ENCODE results near the gene CDH4. TPM values are rescaled to one million over a fixed set of nuclear protein-coding genes. Genes with fewer than 3 reads are reported as not detected.

CDH4 gene
- total RNA-seq, 1 experiment from 2014 or later: not detected

- H3K4me1 Mint-ChIP-seq (ENCODE audit: low read depth, unreplicated experiment): no peaks in the 10 kb centered on the region
- BruUV-seq (replicated peaks): no TSS peak
- no peaks in the 10 kb centered on the region for H3K27me3 ChIP-seq (replicated peaks; ENCODE audit: control insufficient read depth, insufficient read depth, low read length)
- H3K9me3 Mint-ChIP-seq (ENCODE audit: unreplicated experiment): peaks cover 53% of the 10 kb centered on the region
- no peaks in the 10 kb centered on the region for H3K4me1 ChIP-seq
- CTCF ChIA-PET: interaction anchor here (0.7 kb wide), 1 partner anchor 515 kb away, joined by 3 read pairs; no protein-coding TSS in a partner anchor
- intact Hi-C loops (cut with micrococcal nuclease; ENCODE audit: unreplicated experiment): no loop called here
- H3K36me3 Mint-ChIP-seq (ENCODE audit: insufficient read depth, unreplicated experiment): no peaks in the 10 kb centered on the region
- H3K36me3 ChIP-seq (ENCODE audit: control insufficient read depth, insufficient read depth, low read length): no peaks in the 10 kb centered on the region
- no peak overlapping the region for H3K4me3 ChIP-seq (ENCODE audit: low read depth, low read length)
- TF ChIP-seq CTCF (IDR thresholded peaks at IDR 0.05; ENCODE audit: insufficient read depth in 1 of 2, low read depth in 1 of 2, low read length in 1 of 2, severe bottlenecking in 1 of 2, unreplicated experiment in 1 of 2): no peak
- no peak for DNase-seq
- H3K27me3 Mint-ChIP-seq (ENCODE audit: insufficient read depth, unreplicated experiment): peaks cover 3% of the 10 kb centered on the region
- H3K4me3 Mint-ChIP-seq (ENCODE audit: unreplicated experiment): no peak overlapping the region
- no peak overlapping the region for H3K27ac Mint-ChIP-seq (ENCODE audit: unreplicated experiment)
- peaks cover 19% of the 10 kb centered on the region for H3K9me3 ChIP-seq
- POLR2A ChIA-PET: no interaction called here
Measured at GRCh38 chr20:61238813-61239212, 13.2 kb upstream of the CDH4 start.

DNA sequence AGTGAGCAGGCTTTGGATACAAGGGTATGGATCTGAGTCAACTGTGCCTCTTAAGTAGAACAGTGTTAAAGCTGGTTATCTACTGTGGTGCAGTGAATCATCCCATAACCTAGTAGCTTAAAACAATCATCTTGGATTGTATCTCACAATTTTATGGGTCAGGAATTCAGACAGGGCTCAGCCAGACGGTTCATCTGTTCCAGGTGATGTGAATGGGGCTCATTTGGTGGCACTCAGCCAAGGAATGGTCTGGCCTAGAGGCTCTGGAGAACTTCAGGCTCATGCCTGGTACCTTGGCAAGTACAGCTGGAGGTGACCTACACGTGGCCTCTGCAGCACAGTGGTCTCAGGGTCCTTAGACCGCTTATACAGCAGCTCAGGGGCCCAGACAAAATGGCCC, 11.2 kb upstream of the CDH4 start:
- no peaks in the 10 kb centered on the region for H3K27me3 Mint-ChIP-seq (ENCODE audit: insufficient read depth, unreplicated experiment)
- H3K27me3 ChIP-seq (replicated peaks; ENCODE audit: control insufficient read depth, insufficient read depth, low read length): no peaks in the 10 kb centered on the region
- no peak for TF ChIP-seq CTCF (IDR thresholded peaks at IDR 0.05; ENCODE audit: insufficient read depth in 1 of 2, low read depth in 1 of 2, low read length in 1 of 2, severe bottlenecking in 1 of 2, unreplicated experiment in 1 of 2)
- ChIA-PET CTCF (no interaction called here), POLR2A (no interaction called here)
- H3K4me3 Mint-ChIP-seq (ENCODE audit: unreplicated experiment): no peak overlapping the region
- no TSS peak for BruUV-seq (replicated peaks)
- no peaks in the 10 kb centered on the region for H3K36me3 ChIP-seq (ENCODE audit: control insufficient read depth, insufficient read depth, low read length)
- no peak overlapping the region for H3K27ac Mint-ChIP-seq (ENCODE audit: unreplicated experiment)
- no peak for DNase-seq
- H3K9me3 Mint-ChIP-seq (ENCODE audit: unreplicated experiment): peaks cover 48% of the 10 kb centered on the region
- no peaks in the 10 kb centered on the region for H3K4me1 Mint-ChIP-seq (ENCODE audit: low read depth, unreplicated experiment)
- H3K9me3 ChIP-seq: peaks cover 19% of the 10 kb centered on the region
- intact Hi-C loops (cut with micrococcal nuclease; ENCODE audit: unreplicated experiment): no loop called here
- no peaks in the 10 kb centered on the region for H3K4me1 ChIP-seq
- no peak overlapping the region for H3K4me3 ChIP-seq (ENCODE audit: low read depth, low read length)
- no peaks in the 10 kb centered on the region for H3K36me3 Mint-ChIP-seq (ENCODE audit: insufficient read depth, unreplicated experiment)

DNA sequence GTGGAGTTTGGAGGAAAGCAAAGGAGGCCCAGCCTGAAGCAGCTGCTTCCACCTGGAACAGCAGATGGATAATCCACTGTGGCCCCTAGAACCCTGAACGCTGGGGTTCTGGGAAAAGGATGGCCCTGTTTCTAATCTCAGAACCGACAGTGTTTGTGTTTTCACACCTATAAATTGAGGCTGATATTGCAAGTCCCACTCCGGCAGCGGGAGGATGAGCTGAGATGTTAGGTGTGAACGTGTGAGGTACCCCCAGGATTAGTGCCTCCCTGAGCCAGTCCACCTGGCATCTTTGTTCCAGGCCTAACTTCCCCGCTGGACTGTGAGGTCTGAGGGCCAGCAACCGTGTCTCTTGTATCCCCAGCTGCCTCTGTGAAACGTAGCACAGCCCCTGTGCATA, 7.8 kb upstream of the CDH4 start:
- no peaks in the 10 kb centered on the region for H3K36me3 ChIP-seq (ENCODE audit: control insufficient read depth, insufficient read depth, low read length)
- no peak overlapping the region for H3K27ac Mint-ChIP-seq (ENCODE audit: unreplicated experiment)
- H3K4me1 ChIP-seq: no peaks in the 10 kb centered on the region
- intact Hi-C loops (cut with micrococcal nuclease; ENCODE audit: unreplicated experiment): no loop called here
- H3K4me3 Mint-ChIP-seq (ENCODE audit: unreplicated experiment): no peak overlapping the region
- no peaks in the 10 kb centered on the region for H3K36me3 Mint-ChIP-seq (ENCODE audit: insufficient read depth, unreplicated experiment)
- no peak for DNase-seq
- no peak overlapping the region for H3K4me3 ChIP-seq (ENCODE audit: low read depth, low read length)
- BruUV-seq (replicated peaks): no TSS peak
- peaks cover 19% of the 10 kb centered on the region for H3K9me3 ChIP-seq
- H3K27me3 ChIP-seq (replicated peaks; ENCODE audit: control insufficient read depth, insufficient read depth, low read length): no peaks in the 10 kb centered on the region
- H3K9me3 Mint-ChIP-seq (ENCODE audit: unreplicated experiment): peaks cover 31% of the 10 kb centered on the region
- H3K4me1 Mint-ChIP-seq (ENCODE audit: low read depth, unreplicated experiment): no peaks in the 10 kb centered on the region
- ChIA-PET POLR2A (no interaction called here), CTCF (no interaction called here)
- TF ChIP-seq CTCF (IDR thresholded peaks at IDR 0.05; ENCODE audit: insufficient read depth in 1 of 2, low read depth in 1 of 2, low read length in 1 of 2, severe bottlenecking in 1 of 2, unreplicated experiment in 1 of 2): no peak
- H3K27me3 Mint-ChIP-seq (ENCODE audit: insufficient read depth, unreplicated experiment): peaks cover 9% of the 10 kb centered on the region
